Superior temporal gyrus (tissue), 1 donor: ENCODE data around the gene NRXN3.

Experiments
- DNase-seq: peaks from one replicate; pipeline ENCODE4 v3.0.0-alpha.2; 2016; ENCODE audit errors: extremely low spot score

Gene NRXN3

DNA sequence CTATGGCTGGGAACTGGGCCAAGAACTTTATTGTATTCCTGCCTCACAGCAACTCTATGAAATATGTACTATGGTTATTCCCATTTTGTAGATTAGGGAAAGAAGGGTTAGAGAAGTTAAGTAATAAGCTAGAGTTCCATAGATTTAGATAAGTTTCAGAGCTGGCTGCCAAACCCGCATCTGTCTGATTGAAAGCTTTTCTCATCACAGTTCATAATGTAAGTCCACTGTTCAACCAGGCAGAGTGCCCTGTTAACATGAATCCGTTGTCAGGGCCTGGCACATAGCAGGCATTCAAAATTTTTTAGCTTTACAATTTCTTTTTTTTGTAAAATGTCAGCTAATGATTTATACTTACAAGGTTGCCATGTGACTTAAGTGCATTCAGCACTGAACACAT, 467.3 kb downstream of the NRXN3 start:
- no peak for DNase-seq

DNA sequence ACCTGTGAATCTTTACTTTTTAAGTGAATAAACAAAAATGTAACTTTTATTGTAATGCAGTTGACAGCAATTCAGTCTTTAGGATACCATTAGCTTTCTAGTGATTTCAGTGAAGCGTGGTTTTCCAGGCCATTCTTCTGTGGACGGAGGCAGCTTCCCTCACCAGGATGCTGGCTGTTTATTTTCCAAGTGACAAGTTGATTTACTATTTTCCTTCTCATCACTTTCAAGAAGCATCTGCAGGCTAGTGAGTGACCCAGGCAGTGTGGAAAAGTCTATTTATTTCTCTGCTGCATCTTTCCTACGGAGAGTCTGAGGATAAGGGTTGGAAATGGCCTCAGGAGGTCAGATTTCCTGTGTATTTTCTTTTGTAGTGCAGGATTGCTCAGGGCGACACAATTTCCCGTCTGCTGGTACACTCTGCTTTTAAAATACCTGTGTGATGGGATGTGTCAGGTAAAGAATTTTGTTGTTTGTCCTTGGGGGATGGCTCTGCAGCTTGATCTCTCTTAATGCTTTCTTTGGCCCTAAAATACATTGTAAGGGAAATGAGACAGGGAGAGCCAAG, 467.8 kb downstream of the NRXN3 start:
- no peak for DNase-seq

DNA sequence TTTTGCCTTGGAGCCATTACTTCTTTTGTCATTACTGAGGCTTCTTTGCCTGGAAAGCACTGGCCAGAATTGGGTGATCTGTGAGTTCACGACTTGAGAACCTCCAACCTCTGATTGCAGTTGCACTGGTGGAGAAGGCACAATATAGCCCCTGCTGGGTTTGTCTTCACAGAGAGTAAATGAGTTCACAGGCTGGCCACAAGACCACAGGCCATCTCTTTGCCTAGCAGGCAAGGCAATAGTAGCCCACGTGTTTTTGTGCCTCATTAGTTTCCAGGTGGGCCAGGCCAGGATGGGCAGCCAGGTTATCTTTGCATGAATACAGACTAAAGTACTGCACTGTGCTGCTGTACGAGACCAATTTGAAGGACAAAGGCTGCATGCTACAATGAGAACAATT, 468.8 kb downstream of the NRXN3 start:
- no peak for DNase-seq

DNA sequence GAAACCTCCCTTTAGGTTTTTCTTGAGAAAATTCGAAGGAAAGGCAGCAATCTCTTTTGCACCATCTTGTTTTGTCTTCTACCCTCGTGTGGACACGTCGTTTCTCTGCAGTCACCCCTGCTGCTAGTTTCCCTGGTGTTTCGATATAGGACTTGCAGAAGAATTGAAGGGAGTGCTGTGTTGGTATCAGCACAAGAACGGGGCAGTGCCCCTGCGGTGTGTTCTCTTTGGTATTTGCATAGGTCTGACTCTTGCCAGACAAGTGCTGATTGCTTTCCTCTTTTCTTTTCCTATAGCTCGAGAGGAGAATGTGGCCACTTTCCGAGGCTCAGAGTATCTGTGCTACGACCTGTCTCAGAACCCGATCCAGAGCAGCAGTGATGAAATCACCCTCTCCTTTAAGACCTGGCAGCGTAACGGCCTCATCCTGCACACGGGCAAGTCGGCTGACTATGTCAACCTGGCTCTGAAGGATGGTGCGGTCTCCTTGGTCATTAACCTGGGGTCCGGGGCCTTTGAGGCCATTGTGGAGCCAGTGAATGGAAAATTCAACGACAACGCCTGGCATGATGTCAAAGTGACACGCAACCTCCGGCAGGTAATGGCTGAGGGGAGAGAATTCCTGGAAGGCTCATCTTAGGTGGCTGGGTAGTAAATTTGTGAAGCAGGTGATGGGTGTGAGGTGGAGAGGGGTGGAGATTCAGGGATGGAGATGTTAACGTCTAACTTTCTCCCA, 474.8 kb downstream of the NRXN3 start:
- DNase-seq, result no peak

DNA sequence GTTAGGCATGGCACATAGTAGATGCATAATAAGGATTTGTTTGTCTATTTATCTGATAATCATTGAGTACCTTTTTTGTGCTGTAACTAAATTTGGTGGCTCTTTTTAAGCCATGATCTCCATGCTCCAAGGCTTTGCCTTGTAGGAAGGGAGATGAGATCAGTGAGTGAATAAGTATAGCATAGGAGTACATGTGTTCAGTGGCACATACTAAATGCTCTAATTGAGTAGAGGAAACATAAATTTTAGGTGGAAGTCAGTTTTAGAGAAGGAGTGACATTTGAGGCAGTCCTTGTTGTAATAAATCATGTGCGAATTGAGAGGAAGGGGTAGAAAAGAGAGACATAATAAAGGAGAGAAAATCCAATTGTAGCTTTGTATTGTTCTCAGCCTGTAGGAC, 482.6 kb downstream of the NRXN3 start:
- no peak for DNase-seq

DNA sequence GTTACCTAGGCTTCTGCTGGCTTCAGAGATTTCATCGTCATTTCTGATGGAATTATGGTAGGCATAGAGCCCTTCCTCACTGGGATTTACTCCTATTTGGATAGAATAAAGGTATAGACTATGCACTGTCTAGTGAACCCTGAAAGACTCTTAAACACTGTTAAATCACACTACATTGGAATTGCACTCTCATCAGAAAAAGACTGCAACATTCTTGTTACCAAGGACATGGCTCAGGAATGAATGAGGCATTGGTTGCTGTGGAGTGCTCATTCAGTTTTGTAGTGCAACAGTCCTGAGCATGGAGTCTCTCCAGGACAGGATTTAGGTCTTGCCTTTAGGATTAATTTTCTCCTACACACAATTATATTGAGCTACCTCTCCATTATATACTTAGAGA, 483.0 kb downstream of the NRXN3 start:
- DNase-seq, result no peak

DNA sequence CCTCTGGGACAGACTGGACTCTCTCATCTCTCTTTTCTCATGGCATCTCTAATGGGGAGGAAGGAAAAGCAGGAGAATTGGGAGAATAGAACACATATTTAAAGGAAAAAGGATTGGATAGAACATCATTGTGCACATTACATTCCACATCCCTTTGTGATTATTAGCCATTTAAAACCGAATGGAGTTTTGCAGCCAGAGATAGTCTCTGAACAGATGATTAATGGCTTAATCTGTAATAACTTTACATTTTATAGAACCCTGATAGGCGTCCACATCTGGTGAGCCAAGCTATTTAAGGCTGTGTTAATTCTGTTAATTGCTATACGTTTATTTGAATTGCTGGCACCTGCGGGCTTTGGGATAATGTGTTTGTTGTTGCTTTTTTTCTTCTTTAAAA, 487.3 kb downstream of the NRXN3 start:
- DNase-seq, result no peak

DNA sequence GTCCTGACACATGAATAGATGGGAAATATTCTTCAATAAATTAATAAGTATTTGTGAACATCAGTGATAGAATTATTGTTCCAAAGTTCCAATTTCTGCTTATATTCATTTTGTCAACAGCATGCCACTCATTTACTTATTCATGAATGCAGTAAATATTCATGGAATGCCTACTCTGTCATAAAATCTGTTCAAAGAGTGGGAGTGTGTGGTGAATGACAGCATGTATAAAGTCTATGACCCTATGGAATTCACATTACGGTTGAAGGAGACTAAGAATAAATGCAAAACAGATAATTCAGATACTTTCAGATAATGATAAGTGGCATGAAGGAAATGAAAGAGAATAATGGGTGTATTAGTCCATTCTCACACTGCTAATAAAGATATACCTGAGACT, 494.7 kb downstream of the NRXN3 start:
- no peak for DNase-seq

DNA sequence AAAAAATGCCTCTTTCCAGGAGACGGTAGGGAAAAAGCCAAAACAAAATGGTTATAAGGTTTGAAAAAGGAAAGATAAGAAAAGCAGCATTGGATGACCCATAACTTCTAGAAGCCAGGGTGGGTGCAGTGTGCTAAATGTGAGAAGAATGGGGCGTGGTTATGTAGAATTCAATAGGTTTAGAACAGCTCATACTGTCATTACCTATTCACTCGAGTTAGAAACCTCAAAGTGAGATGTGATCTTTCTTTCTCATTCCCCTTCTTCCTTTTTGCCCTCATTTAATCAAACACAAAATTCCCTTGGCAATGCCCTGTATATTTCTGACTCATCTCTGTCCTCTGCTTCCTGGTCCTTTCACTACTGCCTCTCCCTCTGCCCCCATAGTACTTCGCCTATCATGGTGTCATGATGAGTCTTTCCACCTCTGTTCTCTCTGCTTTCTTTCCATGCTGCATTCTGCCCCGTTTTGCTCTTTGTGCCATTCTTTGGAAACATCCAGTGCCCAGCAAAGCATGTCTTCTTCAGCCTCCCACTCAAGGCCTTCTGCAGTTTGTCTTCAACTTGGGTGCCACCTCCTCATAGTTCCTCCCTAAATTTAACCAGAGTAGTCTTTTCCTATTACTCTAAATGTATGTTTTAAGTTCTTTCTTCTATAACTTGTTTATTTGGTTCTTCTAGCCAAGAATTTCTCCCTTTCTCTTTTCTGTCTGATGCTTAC, 496.3 kb downstream of the NRXN3 start:
- peak; percentile 47 for DNase-seq

DNA sequence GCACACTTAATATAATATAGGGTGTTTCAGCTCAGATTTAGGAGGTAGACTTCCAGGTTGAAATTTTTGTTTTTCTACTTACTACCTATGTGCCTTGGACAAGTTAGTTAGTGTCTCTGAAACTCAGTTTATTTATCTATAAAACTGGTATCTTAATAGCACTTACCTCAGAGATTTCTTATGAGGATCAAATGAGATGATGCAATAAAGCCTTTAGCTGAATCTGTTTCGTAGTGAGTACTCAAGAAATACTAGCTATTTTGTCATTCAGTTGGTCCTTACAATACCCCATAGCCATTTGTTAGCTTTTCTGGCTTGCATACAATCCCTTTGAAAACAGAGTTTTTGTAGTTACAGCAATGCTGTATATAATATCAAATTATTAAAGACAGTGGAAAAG, 497.0 kb downstream of the NRXN3 start:
- no peak for DNase-seq

DNA sequence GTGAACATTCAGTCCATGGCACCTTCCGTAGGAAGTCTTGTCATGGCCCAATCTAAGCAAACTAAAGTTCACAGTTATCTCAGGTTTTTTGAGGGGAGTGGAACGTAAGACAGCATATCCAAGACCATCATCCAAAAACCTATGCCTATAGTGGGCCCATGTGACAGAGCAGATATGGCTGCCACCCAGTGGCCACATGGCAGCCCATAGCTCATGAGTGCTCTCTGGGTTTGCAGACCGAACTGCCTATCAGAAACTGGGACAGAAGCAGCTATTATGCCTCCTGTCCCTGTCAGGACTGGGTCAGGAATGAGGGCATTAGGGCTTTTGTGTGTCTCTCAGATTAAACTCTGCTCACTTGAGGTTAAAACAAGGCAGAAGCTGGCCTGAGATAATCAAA, 503.7 kb downstream of the NRXN3 start:
- no peak for DNase-seq

DNA sequence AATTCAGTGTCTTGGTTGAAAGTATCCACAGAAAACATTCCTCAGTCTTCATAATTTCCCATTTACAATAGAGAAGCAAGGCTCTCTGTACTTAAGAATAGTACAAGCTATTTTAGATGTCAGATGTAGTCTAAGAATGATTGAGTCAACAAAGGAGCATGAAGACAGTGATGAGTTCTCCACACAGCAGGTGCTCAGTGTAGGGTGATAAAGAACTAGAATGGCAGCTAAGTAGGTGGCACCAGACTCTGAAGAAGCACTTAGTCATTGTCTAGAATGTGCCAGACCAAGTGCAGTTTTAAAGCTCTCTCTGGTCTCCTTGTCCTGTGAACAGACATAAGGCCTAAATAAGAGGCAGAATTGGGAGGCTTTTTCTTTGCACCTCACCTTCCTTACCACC, 504.6 kb downstream of the NRXN3 start:
- DNase-seq, result peak; percentile 68

DNA sequence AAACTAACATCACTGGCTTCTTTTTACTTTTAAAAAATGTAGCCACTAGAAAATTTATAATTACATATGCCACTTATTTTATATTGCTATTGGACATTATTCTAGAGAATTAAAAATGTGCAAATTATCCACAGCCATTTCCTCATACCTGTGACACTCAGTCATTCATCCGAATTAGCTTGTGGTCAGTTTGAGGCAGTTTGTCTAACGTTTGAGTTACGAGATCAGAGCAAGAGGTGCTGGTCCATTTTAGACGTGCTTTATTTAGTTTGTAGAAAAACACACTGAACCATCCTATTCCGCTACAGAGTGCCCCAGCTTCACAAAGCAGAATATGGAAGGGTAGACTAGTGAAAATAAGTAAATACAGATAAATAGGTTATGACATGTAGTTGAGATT, 513.0 kb downstream of the NRXN3 start:
- DNase-seq, result no peak

DNA sequence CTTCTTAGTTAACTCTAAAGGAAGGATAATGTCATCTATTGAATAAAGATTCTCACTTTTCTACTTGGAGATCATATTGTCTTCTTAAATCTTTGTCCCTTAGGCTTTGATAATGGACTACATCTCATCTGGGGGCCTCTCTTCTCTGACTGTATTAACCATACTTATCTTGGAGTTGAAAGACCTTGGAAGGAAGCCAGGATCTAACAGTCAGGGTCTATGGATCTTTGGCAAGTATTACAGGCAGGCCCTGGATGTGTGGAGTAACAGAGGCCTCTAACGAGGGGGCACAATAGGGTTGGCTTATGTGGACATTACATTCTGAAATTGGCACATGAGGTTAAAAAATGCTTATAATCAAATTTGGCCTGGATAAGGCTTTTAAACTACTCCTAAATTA, 513.8 kb downstream of the NRXN3 start:
- no peak for DNase-seq

DNA sequence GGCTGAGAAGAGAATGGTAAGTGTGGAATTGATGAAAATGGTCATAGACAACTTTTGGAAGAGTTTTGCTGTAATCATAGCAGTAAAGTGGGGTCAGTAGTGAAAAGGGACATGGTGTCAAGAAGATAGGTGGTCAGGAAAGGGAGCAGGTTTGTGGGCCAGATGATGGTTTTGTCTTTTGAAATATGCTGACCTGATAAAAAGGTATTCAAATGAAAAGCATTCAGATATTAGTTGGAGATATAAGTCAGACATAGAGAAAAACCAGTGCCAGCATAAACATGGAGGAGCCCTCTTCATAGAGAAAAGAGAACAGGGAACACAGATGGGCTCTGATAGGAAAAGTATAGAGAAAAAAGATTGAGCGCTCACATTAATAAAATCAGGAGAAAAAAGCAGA, 518.3 kb downstream of the NRXN3 start:
- DNase-seq, result no peak

DNA sequence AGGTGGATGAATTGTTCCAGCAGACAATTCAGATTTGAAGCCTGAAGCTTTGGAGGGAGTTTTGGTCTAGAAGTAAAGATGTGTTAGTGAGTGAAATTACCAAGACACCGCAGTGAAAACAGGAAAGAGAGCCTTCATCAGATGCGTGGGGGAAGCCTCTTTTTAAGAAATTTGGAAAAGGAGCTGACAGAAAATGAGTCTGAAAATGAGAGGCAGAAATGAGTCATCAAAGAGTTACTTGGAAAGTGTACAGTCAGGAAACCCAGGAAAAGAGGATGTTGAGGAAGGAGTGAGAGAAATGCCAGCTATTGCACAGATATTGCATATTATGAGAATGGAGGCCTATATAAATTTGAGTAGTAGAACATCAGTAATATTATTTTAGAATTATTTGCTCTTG, 520.7 kb downstream of the NRXN3 start:
- peak; percentile 64 for DNase-seq

DNA sequence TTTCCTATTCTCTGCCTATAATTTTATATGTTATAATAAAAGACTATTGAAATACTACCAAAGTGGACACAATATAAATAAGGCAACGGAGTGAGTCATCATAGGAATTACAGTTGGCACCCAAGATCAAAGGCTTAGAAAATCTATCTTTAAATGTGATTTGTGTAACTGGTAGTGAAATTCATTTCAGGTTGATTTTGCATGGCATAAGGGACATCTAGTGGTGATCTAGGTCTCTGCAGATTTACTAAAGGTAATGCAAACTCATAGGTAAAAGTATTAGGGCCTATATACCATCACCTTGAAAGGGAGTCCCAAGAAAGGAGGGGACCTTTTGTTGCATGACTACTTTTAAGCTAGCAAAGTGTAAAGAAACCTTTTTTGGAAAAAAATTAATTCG, 527.2 kb downstream of the NRXN3 start:
- DNase-seq, result no peak

DNA sequence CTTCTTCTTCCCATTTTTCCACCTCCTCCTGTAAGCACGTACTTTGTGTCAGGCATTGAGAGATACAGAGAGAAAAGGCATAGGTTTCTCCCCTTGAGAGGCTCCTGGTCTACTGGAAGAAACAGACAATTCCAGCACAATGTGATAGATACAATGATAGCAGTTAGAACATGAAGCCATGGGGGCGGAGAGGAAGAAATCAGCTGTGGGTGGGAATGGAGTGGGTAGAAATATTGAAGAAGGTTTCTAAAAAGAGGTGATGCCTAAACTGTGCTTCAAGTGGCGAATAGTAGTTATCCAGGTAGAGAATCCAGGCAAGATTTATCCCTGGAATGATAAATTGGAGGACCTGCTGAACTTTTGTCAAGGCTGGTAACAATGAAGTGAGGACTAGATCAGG, 528.8 kb downstream of the NRXN3 start:
- no peak for DNase-seq

DNA sequence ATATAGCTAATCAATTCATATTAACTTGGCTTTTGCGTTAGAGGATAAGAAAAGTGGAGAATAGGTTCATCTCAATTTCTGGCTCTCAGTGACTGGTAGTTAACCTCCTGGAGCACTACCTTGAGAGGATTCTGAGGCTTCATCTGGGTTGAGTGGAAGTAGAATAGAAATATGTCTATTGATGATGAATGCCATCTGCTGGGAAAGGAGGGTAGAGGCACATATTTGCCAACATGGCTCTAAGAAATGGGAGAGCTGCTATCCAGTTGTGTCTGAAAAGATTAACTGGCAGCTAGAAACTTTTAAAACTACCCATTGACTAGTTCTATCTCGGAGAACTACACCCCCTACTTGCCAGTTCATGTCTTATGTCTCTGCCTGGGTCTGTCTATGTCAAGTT, 530.1 kb downstream of the NRXN3 start:
- DNase-seq, result no peak

DNA sequence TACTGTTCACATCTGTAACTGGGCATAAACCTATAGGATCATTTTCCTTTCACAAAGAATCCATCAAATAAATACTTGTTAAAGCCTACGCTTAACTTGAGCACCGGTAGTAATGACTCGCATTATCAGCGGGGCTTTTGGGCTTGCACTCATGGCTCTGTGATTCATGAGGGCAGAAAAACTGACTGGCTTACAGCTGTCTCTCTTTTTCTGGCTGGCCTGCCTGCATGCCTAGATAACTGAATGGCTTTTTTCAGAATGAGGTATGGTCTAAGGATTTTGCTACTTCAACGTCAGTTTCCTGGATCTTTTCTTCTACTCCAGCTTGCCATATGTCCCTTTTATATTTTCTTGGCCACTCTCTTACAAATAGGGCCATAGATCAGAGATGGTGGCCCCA, 531.1 kb downstream of the NRXN3 start:
- no peak for DNase-seq

DNA sequence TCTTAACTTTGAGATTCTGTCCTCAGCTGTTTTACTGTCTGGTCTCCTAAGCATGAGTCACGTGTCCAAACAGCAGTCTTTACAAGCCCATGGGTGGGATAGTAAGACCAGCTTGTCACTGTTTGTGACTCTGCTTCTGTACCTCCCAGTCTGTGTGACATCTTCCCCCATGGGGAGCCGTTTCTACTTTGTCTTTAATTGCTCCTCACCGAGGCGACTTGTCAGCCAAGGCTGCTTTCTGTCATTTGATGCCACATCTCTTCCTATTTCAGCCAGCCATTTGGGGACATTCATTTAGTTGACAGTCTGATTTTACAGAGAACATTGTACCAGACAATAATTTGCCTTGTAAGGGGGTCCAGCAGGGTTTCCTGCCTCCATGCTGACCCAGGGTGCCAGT, 534.8 kb downstream of the NRXN3 start:
- DNase-seq, result no peak

DNA sequence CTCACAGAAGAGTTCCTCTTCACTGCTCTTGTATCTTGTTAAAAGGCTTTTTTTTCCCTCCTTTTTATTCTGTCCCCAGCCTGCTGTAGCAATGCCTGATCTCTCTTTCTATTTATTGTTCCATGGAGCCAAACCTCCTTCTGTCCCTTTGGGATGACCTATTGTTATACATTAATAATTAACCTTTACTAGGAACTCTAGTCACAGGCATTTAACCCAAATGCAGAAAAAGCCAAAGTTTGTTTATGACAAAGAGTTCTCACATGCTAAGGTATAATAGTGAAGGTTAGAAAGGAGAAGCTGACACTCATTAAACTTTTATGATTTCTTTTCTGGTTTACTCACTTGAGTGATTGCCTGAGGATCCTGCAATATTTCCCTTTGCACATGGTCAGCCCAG, 535.8 kb downstream of the NRXN3 start:
- DNase-seq, result no peak

DNA sequence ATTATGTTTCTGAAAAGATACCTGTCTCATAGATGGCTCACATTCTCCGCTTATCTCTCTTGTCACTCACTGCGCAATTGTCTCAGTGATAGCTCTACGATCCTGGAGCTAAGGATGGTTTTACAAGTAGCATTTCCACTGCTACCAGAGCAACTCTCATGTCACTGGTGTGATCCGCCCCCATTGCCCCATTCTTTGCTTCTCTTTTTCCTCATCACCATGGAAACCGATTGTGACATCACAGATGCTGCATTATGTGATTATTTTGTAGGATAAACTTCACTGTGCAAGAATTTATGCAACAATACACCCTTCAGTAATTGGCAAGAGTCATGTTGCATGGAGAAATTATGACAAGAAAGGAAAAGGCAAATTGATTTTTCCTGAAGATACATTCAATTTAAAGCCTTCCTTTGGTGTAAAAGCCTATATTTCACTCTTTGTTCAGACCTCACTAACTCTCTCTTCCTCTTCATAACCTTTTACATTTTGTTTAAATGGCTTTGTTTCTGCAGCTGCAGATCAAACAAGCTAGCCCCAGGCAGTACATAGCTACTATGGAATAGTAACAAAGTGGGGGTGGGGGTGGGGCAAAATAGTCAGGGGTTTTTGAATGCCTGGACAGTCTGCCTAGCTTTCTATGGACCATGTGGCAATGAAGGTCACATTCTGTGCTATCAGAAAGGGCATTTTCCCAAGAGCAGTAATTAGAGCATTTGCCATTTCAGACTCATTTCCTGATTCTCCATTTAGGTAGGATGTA, 539.8 kb downstream of the NRXN3 start:
- no peak for DNase-seq
